Ureter (tissue), 1 donor: ENCODE data around the gene FLVCR2. TPM values are rescaled to one million over a fixed set of nuclear protein-coding genes. Genes with fewer than 3 reads are reported as not detected.
"Not testable (repeated sequence)": the region's sequence is repeated elsewhere in the genome, so short reads cannot be mapped to it uniquely, and the experiment has no call there.

ENCODE experiments used
- DNase-seq: peaks from one replicate; pipeline ENCODE4 v3.0.0-alpha.2; 2020; ENCODE audit warnings: low spot score
- total RNA-seq: library from RNA; stranded (reverse); gene quantifications from one replicate; pipeline ENCODE4 v1.2.4, GENCODE V29; 2023
- donor health status: DM: yes; HTN: yes; CAD: no.

FLVCR2 gene
- total RNA-seq, 1 donor from 2014 or later = 6.9 TPM

GRCh38 chr14:75661499-75661814 lies 83.0 kb downstream of the FLVCR2 start:
- no peak for DNase-seq

DNA sequence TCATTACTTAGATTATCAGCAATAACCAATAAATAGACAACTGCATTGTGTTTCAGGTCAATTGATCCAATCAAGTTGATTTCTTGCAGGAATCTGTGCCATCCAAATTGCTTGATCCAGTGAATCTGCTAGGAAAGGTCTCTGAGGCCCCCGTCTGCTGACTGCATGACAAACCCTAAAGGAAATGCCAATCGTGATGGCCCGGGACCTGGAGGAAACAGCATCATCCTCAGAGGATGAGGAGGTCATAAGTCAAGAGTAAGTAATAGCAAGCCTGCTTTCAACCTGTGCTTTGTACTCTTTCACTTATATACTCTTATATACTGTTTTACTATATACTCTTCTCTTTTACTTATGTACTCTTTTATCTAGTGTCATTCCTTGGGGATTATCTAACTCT lies 84.5 kb downstream of the FLVCR2 start:
- no peak for DNase-seq

- DNase-seq = no peak
Measured at GRCh38 chr14:75667099-75667765, 88.8 kb downstream of the FLVCR2 start.

- DNase-seq = no peak
Measured at GRCh38 chr14:75672605-75673192, 94.3 kb downstream of the FLVCR2 start.

DNA sequence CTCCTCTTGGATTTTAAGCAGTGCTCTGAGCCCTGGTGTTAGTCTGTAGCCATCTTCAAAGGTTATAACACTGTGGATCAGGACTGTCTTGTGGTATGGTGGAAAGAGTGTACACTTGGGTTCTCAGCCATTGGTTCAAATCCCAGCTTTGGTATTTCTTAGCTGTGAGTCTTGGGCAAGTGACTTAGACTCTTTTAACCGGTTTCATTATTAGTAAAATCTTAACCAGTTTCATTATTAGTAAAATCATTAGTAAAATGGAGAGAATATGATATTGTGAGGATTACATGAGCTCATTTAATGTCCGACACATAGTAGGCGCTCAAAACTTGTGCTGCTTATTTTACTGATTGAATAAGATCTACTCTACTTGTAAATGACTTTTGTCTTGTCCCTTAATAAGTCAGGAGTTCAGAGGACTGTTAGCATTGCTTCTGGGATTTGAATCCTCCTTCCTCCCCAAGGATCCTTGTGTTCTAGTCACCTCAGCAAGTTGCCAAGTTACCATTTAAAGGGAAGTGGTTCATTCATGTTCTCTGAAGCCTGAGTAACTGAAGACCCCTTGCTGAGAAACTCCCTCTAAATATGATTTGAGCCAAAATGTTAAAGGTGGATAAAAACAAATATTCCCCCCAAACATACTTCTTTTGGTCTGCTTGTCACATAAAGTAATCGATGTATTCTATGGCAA lies 95.1 kb downstream of the FLVCR2 start:
- DNase-seq = no peak

DNA sequence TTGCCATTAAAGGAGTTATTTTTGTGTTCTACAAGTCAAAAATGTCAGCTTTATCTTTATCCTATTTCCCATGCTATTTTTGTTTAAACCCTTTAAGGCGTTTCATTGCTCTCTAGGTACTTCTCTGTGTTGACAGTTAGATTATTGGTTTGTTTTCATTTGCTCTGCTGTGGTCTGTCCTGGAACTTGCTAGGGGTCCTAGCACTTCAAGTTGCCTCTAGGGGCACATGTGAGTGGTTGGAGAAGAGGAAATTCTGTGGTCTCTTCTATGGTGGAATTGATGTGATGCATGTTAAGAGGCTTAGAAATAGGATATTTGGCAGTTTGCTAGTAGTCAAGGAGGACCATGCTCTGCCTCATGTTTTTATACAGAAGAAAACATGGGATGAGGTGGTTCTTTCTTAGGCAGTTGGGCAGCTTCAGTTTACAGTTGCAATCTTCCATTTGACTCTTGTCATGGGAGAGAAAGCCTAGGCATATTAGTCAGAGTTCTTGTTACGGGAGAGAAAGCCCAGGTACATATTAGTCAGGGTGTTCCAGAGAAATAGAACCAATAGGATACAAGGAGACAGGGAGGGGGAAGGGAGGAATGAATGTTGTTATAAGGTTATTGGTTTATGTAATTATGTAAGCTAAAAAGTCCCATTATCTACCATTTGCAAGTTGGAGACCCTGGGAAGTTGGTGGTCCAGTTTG lies 97.0 kb downstream of the FLVCR2 start:
- no peak for DNase-seq

- no peak for DNase-seq
Measured at GRCh38 chr14:75685910-75686309, 107.5 kb downstream of the FLVCR2 start.

GRCh38 chr14:75689012-75689411 lies 110.6 kb downstream of the FLVCR2 start:
- no peak for DNase-seq

- DNase-seq = no peak
Measured at GRCh38 chr14:75690010-75690409, 111.6 kb downstream of the FLVCR2 start.

DNA sequence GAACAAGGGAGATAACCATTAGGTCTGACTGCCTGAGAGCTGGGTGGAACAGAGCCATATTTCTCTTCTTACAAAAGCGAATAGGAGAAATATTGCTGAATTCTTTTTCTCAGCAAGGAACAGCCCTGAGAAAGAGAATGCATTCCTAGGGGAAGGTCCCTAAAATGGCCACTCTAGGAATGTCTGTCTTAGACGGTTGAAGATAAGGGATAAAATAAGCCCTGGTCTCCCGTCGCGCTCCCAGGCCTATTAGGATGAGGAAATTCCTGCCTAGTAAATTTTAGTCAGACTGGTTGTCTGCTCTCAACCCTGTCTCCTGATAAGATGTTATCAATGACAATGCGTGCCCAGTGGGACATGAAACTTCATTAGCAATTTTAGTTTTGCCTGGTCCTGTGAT lies 116.6 kb downstream of the FLVCR2 start:
- not testable (repeated sequence) for DNase-seq

GRCh38 chr14:75697386-75697785 lies 119.0 kb downstream of the FLVCR2 start:
- DNase-seq = no peak

Other genes starting within 250 kb of the FLVCR2 start
- gene JDP2, start 150.6 kb upstream of the FLVCR2 start, total RNA-seq = 43.2 TPM
- 19.4 TPM for gene BATF, start 56.2 kb upstream of the FLVCR2 start, total RNA-seq
- gene ERG28, start 82.3 kb downstream of the FLVCR2 start, total RNA-seq = 27.4 TPM
- 54.0 TPM for gene TTLL5, start 82.6 kb downstream of the FLVCR2 start, total RNA-seq